ENCODE results near the gene PRKAR2B. TPM values are rescaled to one million over a fixed set of nuclear protein-coding genes. Genes with fewer than 3 reads are reported as not detected.
A peak's percentile ranks its signal among the peaks of the same experiment; 100 is the strongest.

PRKAR2B gene
- total RNA-seq = 1 to 10 TPM in 1 of 2 donors, under 1 TPM in 1; 0.71 to 1.7 TPM

- Mint-ChIP-seq H3K9me3 (no peaks in the 10 kb centered on the region), H3K36me3 (no peaks in the 10 kb centered on the region), H3K27ac (peak within 1 kb of the TSS in 1 of 2 donors; percentile 92)
- peak; percentile 62 to 66 for DNase-seq (ENCODE audit: low spot score in 2 of 2)
- peak; percentile 91 to 92 for ATAC-seq
These were observed at the start of gene PRKAR2B for GRCh38 chr7:107044347-107045194. Gene PRKAR2B, plus strand, starts transcription at chr7:107044705. Its CDS starts 203 bp downstream, at chr7:107044908.

GRCh38 chr7:106994833-106995232 is 49.7 kb upstream of the PRKAR2B start:
- no peak overlapping the region for H3K27ac Mint-ChIP-seq
- no peaks in the 10 kb centered on the region for H3K9me3 Mint-ChIP-seq
- ATAC-seq = no peak

GRCh38 chr7:106997487-106998271 is 46.8 kb upstream of the PRKAR2B start:
- ATAC-seq (no peak), DNase-seq (ENCODE audit: low spot score in 2 of 2) (no peak)
- no peak overlapping the region for H3K27ac Mint-ChIP-seq
- peaks cover 0 to 5% of the 10 kb centered on the region in 2 donors for H3K36me3 Mint-ChIP-seq
- no peaks in the 10 kb centered on the region for H3K9me3 Mint-ChIP-seq

More at GRCh38 chr7:106994833-106995232, 49.7 kb upstream of the PRKAR2B start:
- DNase-seq (ENCODE audit: low spot score in 2 of 2) = no peak
- peaks cover 0 to 5% of the 10 kb centered on the region in 2 donors for H3K36me3 Mint-ChIP-seq

- Mint-ChIP-seq H3K9me3 (no peaks in the 10 kb centered on the region), H3K27ac (no peak overlapping the region), H3K36me3 (peaks cover 0 to 3% of the 10 kb centered on the region in 2 donors)
- no peak for DNase-seq (ENCODE audit: low spot score in 2 of 2)
- ATAC-seq = no peak
These were observed 45.5 kb upstream of the PRKAR2B start for GRCh38 chr7:106999023-106999422.

- no peak for DNase-seq (ENCODE audit: low spot score in 2 of 2)
- ATAC-seq = no peak
- no peaks in the 10 kb centered on the region for H3K9me3 Mint-ChIP-seq
- H3K27ac Mint-ChIP-seq = no peak overlapping the region
- no peaks in the 10 kb centered on the region for H3K36me3 Mint-ChIP-seq
These were observed 43.0 kb upstream of the PRKAR2B start for GRCh38 chr7:107001490-107001889.

GRCh38 chr7:107002126-107002525 is 42.4 kb upstream of the PRKAR2B start:
- Mint-ChIP-seq H3K27ac (no peak overlapping the region), H3K9me3 (no peaks in the 10 kb centered on the region), H3K36me3 (no peaks in the 10 kb centered on the region)
- no peak for ATAC-seq
- no peak for DNase-seq (ENCODE audit: low spot score in 2 of 2)

- H3K9me3 Mint-ChIP-seq = no peaks in the 10 kb centered on the region
- no peak overlapping the region for H3K27ac Mint-ChIP-seq
- DNase-seq (ENCODE audit: low spot score in 2 of 2) (no peak), ATAC-seq (no peak)
- no peaks in the 10 kb centered on the region for H3K36me3 Mint-ChIP-seq
These were observed 41.9 kb upstream of the PRKAR2B start for GRCh38 chr7:107002529-107002998.

GRCh38 chr7:107007007-107007891 is 37.3 kb upstream of the PRKAR2B start:
- no peak for ATAC-seq
- Mint-ChIP-seq H3K36me3 (no peaks in the 10 kb centered on the region), H3K9me3 (no peaks in the 10 kb centered on the region), H3K27ac (no peak overlapping the region)
- DNase-seq (ENCODE audit: low spot score in 2 of 2) = no peak

GRCh38 chr7:107007892-107008287 is 36.6 kb upstream of the PRKAR2B start:
- Mint-ChIP-seq H3K27ac (no peak overlapping the region), H3K36me3 (no peaks in the 10 kb centered on the region), H3K9me3 (no peaks in the 10 kb centered on the region)
- DNase-seq (ENCODE audit: low spot score in 2 of 2) = no peak
- no peak for ATAC-seq

- no peak overlapping the region for H3K27ac Mint-ChIP-seq
- DNase-seq (ENCODE audit: low spot score in 2 of 2) = no peak
- H3K36me3 Mint-ChIP-seq = no peaks in the 10 kb centered on the region
- no peaks in the 10 kb centered on the region for H3K9me3 Mint-ChIP-seq
- ATAC-seq = no peak
These were observed 34.7 kb upstream of the PRKAR2B start for GRCh38 chr7:107009846-107010203.

- Mint-ChIP-seq H3K9me3 (no peaks in the 10 kb centered on the region), H3K36me3 (no peaks in the 10 kb centered on the region), H3K27ac (no peak overlapping the region)
- DNase-seq (ENCODE audit: low spot score in 2 of 2) (no peak), ATAC-seq (no peak)
These were observed 31.8 kb upstream of the PRKAR2B start for GRCh38 chr7:107012691-107013090.

- H3K9me3 Mint-ChIP-seq = peaks cover 0 to 3% of the 10 kb centered on the region in 2 donors
- H3K27ac Mint-ChIP-seq = peak overlapping the region in 1 of 2 donors; percentile 44
- H3K36me3 Mint-ChIP-seq = no peaks in the 10 kb centered on the region
- no peak for ATAC-seq
- no peak for DNase-seq (ENCODE audit: low spot score in 2 of 2)
These were observed 30.0 kb upstream of the PRKAR2B start for GRCh38 chr7:107014387-107015023.

GRCh38 chr7:107016312-107016711 is 28.2 kb upstream of the PRKAR2B start:
- DNase-seq (ENCODE audit: low spot score in 2 of 2) (no peak), ATAC-seq (no peak)
- Mint-ChIP-seq H3K9me3 (peaks cover 0 to 3% of the 10 kb centered on the region in 2 donors), H3K27ac (no peak overlapping the region), H3K36me3 (no peaks in the 10 kb centered on the region)

GRCh38 chr7:107017965-107018719 is 26.4 kb upstream of the PRKAR2B start:
- H3K9me3 Mint-ChIP-seq = peaks cover 0 to 3% of the 10 kb centered on the region in 2 donors
- H3K36me3 Mint-ChIP-seq = no peaks in the 10 kb centered on the region
- H3K27ac Mint-ChIP-seq = no peak overlapping the region
- ATAC-seq = no peak
- DNase-seq (ENCODE audit: low spot score in 2 of 2) = no peak

- no peak overlapping the region for H3K27ac Mint-ChIP-seq
- ATAC-seq = no peak
- no peak for DNase-seq (ENCODE audit: low spot score in 2 of 2)
- peaks cover 0 to 5% of the 10 kb centered on the region in 2 donors for H3K36me3 Mint-ChIP-seq
- H3K9me3 Mint-ChIP-seq = peaks cover 0 to 3% of the 10 kb centered on the region in 2 donors
These were observed 24.1 kb upstream of the PRKAR2B start for GRCh38 chr7:107020400-107020799.
